Tibial artery (tissue), 4 donors: ENCODE data around the gene ZFHX2.
A peak's percentile ranks its signal among the peaks of the same experiment; 100 is the strongest.

Experiments
- DNase-seq, 2 donors: peaks; one replicate each; pipeline ENCODE4 v3.0.0-alpha.2; 2019
- H3K27ac ChIP-seq, 2 donors: fragments of 200-600 bp; sonication (generic) in 1 of 2; 1 replicate in 1 of 2; 2 replicates in 1 of 2; pipeline ENCODE4 v1.5.1; 2018 to 2019; ENCODE audit warnings: mild to moderate bottlenecking in 1 of 2
- H3K27me3 ChIP-seq, 2 donors: fragments of 200-600 bp; sonication (generic) in 1 of 2; one replicate each; pipeline versions ENCODE4 v1.5.1 to v1.6.0; 2016 to 2019
- H3K36me3 ChIP-seq, 3 donors: fragments of 200-600 bp; sonication (generic) in 2 of 3; one replicate each; pipeline ENCODE4 v1.5.1; 2016 to 2019; ENCODE audit warnings: mild to moderate bottlenecking in 2 of 3
- H3K4me1 ChIP-seq, 4 donors: fragments of 200-600 bp; sonication (generic) in 2 of 4; 1 replicate in 3 of 4; 2 replicates in 1 of 4; pipeline ENCODE4 v1.5.1; 2016 to 2019
- H3K4me3 ChIP-seq, 2 donors: fragments of 200-600 bp; sonication (generic) in 1 of 2; 1 replicate in 1 of 2; 2 replicates in 1 of 2; pipeline ENCODE4 v1.5.1; 2018 to 2019; ENCODE audit warnings: mild to moderate bottlenecking in 2 of 2
- H3K9me3 ChIP-seq, 3 donors: fragments of 200-600 bp; sonication (generic) in 1 of 3; one replicate each; pipeline ENCODE4 v1.5.1; 2016 to 2019
- intact Hi-C: fragments of 100-400 bp; cut with DNase I; formaldehyde crosslinking; loops from one replicate; pipeline ENCODE4 v1.15.0; 2023; ENCODE audit warnings: low total_unique reads
- TF ChIP-seq, protein P1 (sequence below), 2 experiments: fragments of 200-600 bp in 1 of 2; fragments of 450-650 bp in 1 of 2; IDR thresholded peaks; one replicate each; pipeline ENCODE4 v1.5.1; 2017 to 2019; ENCODE audit warnings: antibody characterized with exemption in 2 of 2, mild to moderate bottlenecking in 1 of 2, moderate library complexity in 1 of 2

ZFHX2 gene

DNA sequence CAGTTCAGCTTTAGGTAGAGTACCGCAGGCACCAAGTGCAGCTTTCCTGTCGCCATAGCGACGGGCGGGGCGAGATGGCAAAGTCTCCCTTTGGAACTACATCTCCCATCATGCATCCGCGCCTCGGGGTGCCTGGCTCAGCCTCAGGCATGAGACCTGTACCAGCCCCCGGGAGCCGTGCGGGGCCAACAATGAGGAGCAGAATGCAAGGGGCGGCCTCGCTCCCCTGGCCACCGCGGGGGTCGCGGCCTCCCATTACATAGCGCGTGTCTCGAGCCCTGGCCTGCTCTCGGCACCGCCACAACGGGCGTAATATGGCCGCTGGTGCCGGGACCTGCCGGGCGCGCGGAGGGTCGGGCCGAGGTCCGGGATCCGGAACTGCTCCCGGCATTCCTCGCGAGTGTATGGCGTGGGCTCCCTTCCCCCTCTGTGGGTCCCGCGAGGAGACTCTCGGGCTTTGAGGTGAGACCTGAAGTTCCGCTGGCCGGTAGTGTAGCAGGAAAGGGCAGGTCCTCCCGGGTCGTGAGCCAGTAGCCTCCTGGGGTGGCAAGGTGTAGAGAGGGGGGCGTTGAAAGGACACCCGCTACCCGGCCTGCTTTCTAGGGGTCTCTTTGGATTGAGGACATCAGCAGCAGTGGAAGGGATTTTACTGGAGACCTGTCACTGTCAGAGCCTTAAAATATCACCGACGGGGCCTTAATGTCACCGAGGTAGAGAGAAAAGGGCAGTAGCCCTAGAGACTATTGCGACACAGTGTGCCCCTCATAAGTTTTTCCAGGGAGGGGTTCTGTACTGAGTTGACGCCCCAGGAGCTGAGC is 4.5 kb upstream of the ZFHX2 start, which contains the start of gene THTPA:
Gene THTPA (plus strand): TSS at position 390 of the 818 bp plus-strand sequence. CDS start 487 bp downstream, outside the sequence.
- intact Hi-C loops: loop anchor here (10.0 kb wide), 1 partner anchor 231 kb away; the partner anchor contains the start of gene PABPN1
- Histone ChIP-seq H3K27me3 (no peaks in the 10 kb centered on the region), H3K9me3 (no peaks in the 10 kb centered on the region), H3K36me3 (peaks cover 0 to 29% (median 0%) of the 10 kb centered on the region in 3 donors), H3K4me3 (peak within 1 kb of the TSS; percentile 79 to 83), H3K27ac (peak within 1 kb of the TSS; percentile 93 to 95), H3K4me1 (peaks cover 0 to 38% (median 24%) of the 10 kb centered on the region in 4 donors)
- DNase-seq: peak; percentile 93 to 94
- TF ChIP-seq, protein P1, sequence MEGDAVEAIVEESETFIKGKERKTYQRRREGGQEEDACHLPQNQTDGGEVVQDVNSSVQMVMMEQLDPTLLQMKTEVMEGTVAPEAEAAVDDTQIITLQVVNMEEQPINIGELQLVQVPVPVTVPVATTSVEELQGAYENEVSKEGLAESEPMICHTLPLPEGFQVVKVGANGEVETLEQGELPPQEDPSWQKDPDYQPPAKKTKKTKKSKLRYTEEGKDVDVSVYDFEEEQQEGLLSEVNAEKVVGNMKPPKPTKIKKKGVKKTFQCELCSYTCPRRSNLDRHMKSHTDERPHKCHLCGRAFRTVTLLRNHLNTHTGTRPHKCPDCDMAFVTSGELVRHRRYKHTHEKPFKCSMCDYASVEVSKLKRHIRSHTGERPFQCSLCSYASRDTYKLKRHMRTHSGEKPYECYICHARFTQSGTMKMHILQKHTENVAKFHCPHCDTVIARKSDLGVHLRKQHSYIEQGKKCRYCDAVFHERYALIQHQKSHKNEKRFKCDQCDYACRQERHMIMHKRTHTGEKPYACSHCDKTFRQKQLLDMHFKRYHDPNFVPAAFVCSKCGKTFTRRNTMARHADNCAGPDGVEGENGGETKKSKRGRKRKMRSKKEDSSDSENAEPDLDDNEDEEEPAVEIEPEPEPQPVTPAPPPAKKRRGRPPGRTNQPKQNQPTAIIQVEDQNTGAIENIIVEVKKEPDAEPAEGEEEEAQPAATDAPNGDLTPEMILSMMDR (IDR thresholded peaks at IDR 0.05): no peak

DNA sequence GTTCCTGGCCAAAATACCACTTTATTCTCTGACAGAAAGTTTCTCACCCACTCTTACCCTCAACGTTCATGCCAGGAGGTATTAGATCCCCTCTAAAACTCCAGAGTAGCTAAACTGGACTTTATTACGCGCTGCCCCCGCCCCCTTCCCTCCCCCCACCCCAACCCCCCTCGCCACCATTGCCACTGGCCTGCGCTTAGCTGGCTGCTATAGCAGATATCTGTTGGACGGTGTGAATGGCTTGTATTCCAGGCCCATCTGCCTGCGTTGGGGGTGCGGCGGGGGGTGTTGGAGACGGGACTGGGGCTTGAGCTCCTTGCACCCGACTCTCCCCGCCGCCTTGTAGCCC is 3.9 kb upstream of the ZFHX2 start:
- peak overlapping the region; percentile 79 to 83 for H3K4me3 ChIP-seq
- H3K27ac ChIP-seq: peak overlapping the region; percentile 93 to 95
- H3K36me3 ChIP-seq: peaks cover 0 to 27% (median 0%) of the 10 kb centered on the region in 3 donors

DNA sequence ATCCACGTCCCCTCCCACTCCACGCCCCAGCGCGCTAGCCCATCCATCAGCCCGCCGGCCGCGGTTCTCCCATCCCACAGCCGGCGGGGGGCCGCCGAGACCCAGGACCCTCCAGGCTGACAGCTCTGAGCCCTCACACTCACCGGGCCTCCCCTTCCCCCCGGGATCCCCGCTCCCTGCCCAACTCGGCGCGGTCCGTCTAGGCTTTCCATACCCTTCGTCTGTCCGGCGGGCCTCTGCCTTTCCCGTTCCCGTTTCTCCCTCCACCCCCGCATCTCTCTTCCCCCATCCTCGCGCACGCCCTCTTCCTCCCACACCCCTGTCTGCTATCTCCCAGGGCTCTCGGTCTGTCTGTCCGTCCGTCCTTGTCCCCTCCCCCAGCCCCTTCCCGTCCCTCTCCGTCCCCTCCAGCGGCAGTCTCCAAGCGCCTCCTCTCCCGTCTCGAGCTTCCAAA is 726 bp downstream of the ZFHX2 start:
- no peak for DNase-seq
- Histone ChIP-seq H3K4me1 (peaks cover 0 to 26% (median 18%) of the 10 kb centered on the region in 4 donors), H3K36me3 (no peaks in the 10 kb centered on the region), H3K4me3 (peak overlapping the region; percentile 63 to 74), H3K27ac (peak overlapping the region; percentile 55 to 61), H3K27me3 (no peaks in the 10 kb centered on the region), H3K9me3 (no peaks in the 10 kb centered on the region)
- TF ChIP-seq, protein P1 (IDR thresholded peaks at IDR 0.05): no peak
- intact Hi-C loops: loop anchor here (10.0 kb wide), 1 partner anchor 226 kb away; the partner anchor contains the start of gene PABPN1

More for the DNA sequence above, 3.9 kb upstream of the ZFHX2 start:
- no peak for DNase-seq
- H3K9me3 ChIP-seq: no peaks in the 10 kb centered on the region
- intact Hi-C loops: loop anchor here (10.0 kb wide), 1 partner anchor 231 kb away; the partner anchor contains the start of gene PABPN1
- no peaks in the 10 kb centered on the region for H3K27me3 ChIP-seq
- TF ChIP-seq, protein P1 (IDR thresholded peaks at IDR 0.05): no peak
- H3K4me1 ChIP-seq: peaks cover 0 to 44% (median 29%) of the 10 kb centered on the region in 4 donors

DNA sequence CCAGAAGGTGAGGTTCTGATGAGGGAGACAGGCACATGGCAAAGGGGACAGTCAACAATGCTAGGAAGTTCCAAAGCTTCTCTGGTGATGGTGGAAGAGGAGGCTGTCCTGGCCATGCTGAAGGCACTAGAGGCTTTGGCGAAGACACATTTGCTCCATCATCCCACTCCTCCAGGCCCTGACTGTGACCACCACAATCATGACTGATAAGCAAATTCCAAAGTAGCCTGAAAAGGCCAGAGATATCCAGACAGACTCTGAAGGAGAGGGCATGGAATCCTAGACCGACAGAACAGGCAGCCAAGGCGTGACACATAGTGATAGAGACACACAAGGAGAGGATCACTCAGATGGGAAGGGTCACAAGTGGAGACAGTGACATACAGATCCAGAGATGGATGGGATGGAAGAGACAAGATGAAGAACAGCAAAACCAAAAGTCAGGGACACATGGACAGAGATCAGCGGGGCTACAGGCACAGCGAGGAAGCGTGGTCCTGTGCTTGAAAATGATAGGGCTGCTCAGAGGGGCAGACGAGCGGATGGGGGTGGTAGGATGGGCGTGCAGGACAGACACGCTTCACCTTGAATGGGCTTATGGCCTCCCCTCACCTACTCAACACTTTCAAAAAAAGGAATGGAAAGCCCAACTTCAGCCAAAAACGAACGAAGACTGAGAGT is 1.3 kb downstream of the ZFHX2 start:
- Histone ChIP-seq H3K9me3 (no peaks in the 10 kb centered on the region), H3K36me3 (no peaks in the 10 kb centered on the region), H3K27ac (peak overlapping the region in 1 of 2 donors; percentile 55), H3K4me1 (peaks cover 0 to 22% (median 16%) of the 10 kb centered on the region in 4 donors), H3K4me3 (peak overlapping the region; percentile 63 to 74), H3K27me3 (no peaks in the 10 kb centered on the region)
- DNase-seq: no peak
- TF ChIP-seq, protein P1 (IDR thresholded peaks at IDR 0.05): no peak
- intact Hi-C loops: loop anchor here (10.0 kb wide), 1 partner anchor 225 kb away; the partner anchor contains the start of gene PABPN1
